Thoracic aorta (tissue), 2 donors: ENCODE data around the gene STRIT1. TPM values are rescaled to one million over a fixed set of nuclear protein-coding genes. Genes with fewer than 3 reads are reported as not detected.

Source experiments
- ATAC-seq: fragments of 150-250 bp; one replicate; pipeline ENCODE4 v1.8.0; 2017; ENCODE audit warnings: low read depth; ENCODE audit not compliant: insufficient number of reproducible peaks, low FRiP score
- DNase-seq: peaks from one replicate; pipeline ENCODE4 v3.0.0-alpha.2; 2020; ENCODE audit warnings: low spot score
- H3K27ac ChIP-seq, 2 donors: fragments of 200-600 bp; sonication (generic); 1 replicate in 1 of 2; 2 replicates in 1 of 2; pipeline ENCODE4 v1.5.1; 2016; ENCODE audit warnings: mild to moderate bottlenecking in 2 of 2, moderate library complexity in 2 of 2
- H3K27me3 ChIP-seq: fragments of 200-600 bp; sonication (generic); replicated peaks from 2 replicates; pipeline ENCODE4 v1.6.0; 2016; ENCODE audit warnings: mild to moderate bottlenecking; ENCODE audit not compliant: insufficient read depth
- H3K36me3 ChIP-seq: fragments of 200-600 bp; sonication (generic); one replicate; pipeline ENCODE4 v1.5.1; 2016
- H3K4me1 ChIP-seq, 2 donors: fragments of 200-600 bp; sonication (generic); 1 replicate in 1 of 2; 2 replicates in 1 of 2; pipeline versions ENCODE4 v1.5.1 to v1.6.0; 2016; ENCODE audit warnings: low read depth in 2 of 2, mild to moderate bottlenecking in 1 of 2; ENCODE audit not compliant: control insufficient read depth in 1 of 2
- H3K4me3 ChIP-seq: fragments of 200-600 bp; sonication (generic); 2 replicates; pipeline ENCODE4 v1.5.1; 2016; ENCODE audit warnings: mild to moderate bottlenecking
- H3K9me3 ChIP-seq: fragments of 200-600 bp; sonication (generic); 2 replicates; pipeline ENCODE4 v1.5.1; 2016
- CTCF ChIP-seq: fragments of 200-600 bp; sonication (generic); IDR thresholded peaks from one replicate; pipeline ENCODE4 v1.5.1; 2019; ENCODE audit warnings: antibody characterized with exemption
- total RNA-seq, 2 donors: library from RNA; depleted of rRNA; stranded (reverse); fragments of >200 nt; gene quantifications; one replicate each; pipeline versions ENCODE4 v1.1.0 to v1.2.3, GENCODE V29; 2016

The STRIT1 gene
- total RNA-seq, 2 donors from 2014 or later: not detected

GRCh38 chr3:155254445-155254844 is 39.0 kb downstream of the STRIT1 start:
- no peak overlapping the region for H3K27ac ChIP-seq
- DNase-seq (no peak), ATAC-seq (no peak)
- TF ChIP-seq CTCF: no peak
- no peaks in the 10 kb centered on the region for H3K36me3 ChIP-seq
- no peaks in the 10 kb centered on the region for H3K9me3 ChIP-seq
- no peaks in the 10 kb centered on the region for H3K4me1 ChIP-seq
- no peaks in the 10 kb centered on the region for H3K27me3 ChIP-seq
- no peak overlapping the region for H3K4me3 ChIP-seq

GRCh38 chr3:155252535-155252934 is 40.9 kb downstream of the STRIT1 start:
- no peak for TF ChIP-seq CTCF
- Histone ChIP-seq H3K9me3 (no peaks in the 10 kb centered on the region), H3K36me3 (no peaks in the 10 kb centered on the region), H3K4me3 (no peak overlapping the region), H3K4me1 (no peaks in the 10 kb centered on the region), H3K27me3 (no peaks in the 10 kb centered on the region), H3K27ac (no peak overlapping the region)
- ATAC-seq (no peak), DNase-seq (no peak)

GRCh38 chr3:155252021-155252420 is 41.5 kb downstream of the STRIT1 start:
- ATAC-seq: no peak
- no peak for DNase-seq

GRCh38 chr3:155248531-155249187 is 44.8 kb downstream of the STRIT1 start:
- no peak for ATAC-seq
- H3K36me3 ChIP-seq: no peaks in the 10 kb centered on the region

More at GRCh38 chr3:155252021-155252420, 41.5 kb downstream of the STRIT1 start:
- Histone ChIP-seq H3K4me3 (no peak overlapping the region), H3K27ac (no peak overlapping the region), H3K36me3 (no peaks in the 10 kb centered on the region), H3K9me3 (no peaks in the 10 kb centered on the region), H3K27me3 (no peaks in the 10 kb centered on the region), H3K4me1 (no peaks in the 10 kb centered on the region)
- TF ChIP-seq CTCF: no peak

DNA sequence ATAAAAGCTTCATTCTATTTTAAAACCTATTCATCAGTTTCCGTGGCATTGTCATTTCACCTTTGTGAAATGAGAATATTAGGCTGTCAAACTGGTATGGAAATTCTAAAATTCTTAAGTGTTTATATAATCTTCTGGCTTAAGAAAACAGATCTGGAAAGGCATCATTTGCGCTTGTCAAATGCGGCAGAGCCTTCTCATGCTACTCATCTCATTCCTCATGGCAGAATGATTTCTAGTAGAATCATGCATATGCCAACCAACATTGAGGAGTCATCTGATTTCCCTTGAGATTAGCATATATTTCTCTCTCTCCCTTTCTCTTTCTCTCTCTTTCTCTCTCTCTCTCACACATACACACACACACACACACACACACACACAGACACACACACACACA is 48.8 kb downstream of the STRIT1 start:
- H3K4me3 ChIP-seq: no peak overlapping the region
- no peaks in the 10 kb centered on the region for H3K27me3 ChIP-seq
- DNase-seq (no peak), ATAC-seq (no peak)
- no peaks in the 10 kb centered on the region for H3K9me3 ChIP-seq
- H3K4me1 ChIP-seq: no peaks in the 10 kb centered on the region
- H3K27ac ChIP-seq: no peak overlapping the region
- no peaks in the 10 kb centered on the region for H3K36me3 ChIP-seq
- TF ChIP-seq CTCF: no peak

More at GRCh38 chr3:155248531-155249187, 44.8 kb downstream of the STRIT1 start:
- no peak for TF ChIP-seq CTCF
- Histone ChIP-seq H3K27me3 (no peaks in the 10 kb centered on the region), H3K27ac (no peak overlapping the region), H3K4me3 (no peak overlapping the region), H3K9me3 (no peaks in the 10 kb centered on the region), H3K4me1 (no peaks in the 10 kb centered on the region)
- DNase-seq: no peak
